T-helper 22 cell (primary cell): ENCODE measurements around the gene NFAT5.
"Not testable (repeated sequence)": the region's sequence is repeated elsewhere in the genome, so short reads cannot be mapped to it uniquely, and the experiment has no call there.

Experiments
- DNase-seq: peaks from one replicate; pipeline ENCODE4 v3.0.0-alpha.2; 2020; ENCODE audit warnings: low read depth

The NFAT5 gene

GRCh38 chr16:69637206-69637865 lies 71.6 kb downstream of the NFAT5 start:
- not testable (repeated sequence) for DNase-seq

GRCh38 chr16:69643997-69644396 lies 78.2 kb downstream of the NFAT5 start:
- DNase-seq, result not testable (repeated sequence)

- DNase-seq, result no peak
Observed at GRCh38 chr16:69644790-69645189, 79.0 kb downstream of the NFAT5 start.

- DNase-seq, result no peak
Observed at GRCh38 chr16:69647020-69647419, 81.3 kb downstream of the NFAT5 start.

GRCh38 chr16:69651217-69651616 lies 85.5 kb downstream of the NFAT5 start:
- DNase-seq, result no peak

GRCh38 chr16:69654280-69654931 lies 88.6 kb downstream of the NFAT5 start:
- no peak for DNase-seq

GRCh38 chr16:69660166-69660565 lies 94.4 kb downstream of the NFAT5 start:
- no peak for DNase-seq

GRCh38 chr16:69662901-69663300 lies 97.1 kb downstream of the NFAT5 start:
- no peak for DNase-seq

- no peak for DNase-seq
Observed at GRCh38 chr16:69663846-69664245, 98.1 kb downstream of the NFAT5 start.

GRCh38 chr16:69669577-69669976 lies 103.8 kb downstream of the NFAT5 start:
- DNase-seq, result no peak

- no peak for DNase-seq
Observed at GRCh38 chr16:69672315-69672997, 106.7 kb downstream of the NFAT5 start.

- DNase-seq, result no peak
Observed at GRCh38 chr16:69672998-69673713, 107.4 kb downstream of the NFAT5 start.

GRCh38 chr16:69680358-69680757 lies 114.6 kb downstream of the NFAT5 start:
- DNase-seq, result no peak

- no peak for DNase-seq
Observed at GRCh38 chr16:69688589-69688988, 122.8 kb downstream of the NFAT5 start.

- DNase-seq, result no peak
Observed at GRCh38 chr16:69691980-69692911, 126.5 kb downstream of the NFAT5 start.

GRCh38 chr16:69693916-69694315 lies 128.2 kb downstream of the NFAT5 start:
- no peak for DNase-seq

GRCh38 chr16:69698404-69698803 lies 132.6 kb downstream of the NFAT5 start:
- DNase-seq, result no peak

GRCh38 chr16:69699915-69700314 lies 134.1 kb downstream of the NFAT5 start:
- no peak for DNase-seq

- DNase-seq, result no peak
Observed at GRCh38 chr16:69701452-69701851, 135.7 kb downstream of the NFAT5 start.

GRCh38 chr16:69701866-69702265 lies 136.1 kb downstream of the NFAT5 start:
- DNase-seq, result no peak

- no peak for DNase-seq
Observed at GRCh38 chr16:69703638-69704037, 137.9 kb downstream of the NFAT5 start.
